HepG2 (cell line): Measurements from ENCODE around the gene KNG1. TPM values are rescaled to one million over a fixed set of nuclear protein-coding genes. Genes with fewer than 3 reads are reported as not detected.

Experiments used
- ARID2 ChIP-seq: sonication (generic); formaldehyde crosslinking; IDR thresholded peaks from 2 replicates; pipeline ENCODE4 v1.8.1; 2022; ENCODE audit warnings: mild to moderate bottlenecking, missing genetic modification reagents, borderline replicate concordance
- DNMT1 ChIP-seq: sonication (generic); formaldehyde crosslinking; IDR thresholded peaks from 2 replicates; pipeline ENCODE4 v1.5.1; 2020; ENCODE audit warnings: mild to moderate bottlenecking, missing genetic modification reagents
- FOXP4 ChIP-seq: sonication (generic); formaldehyde crosslinking; IDR thresholded peaks from 2 replicates; pipeline ENCODE4 v1.4.0; 2020; ENCODE audit warnings: missing genetic modification reagents
- GABPB1 ChIP-seq: IDR thresholded peaks from 2 replicates; pipeline ENCODE4 v1.6.1; 2016; ENCODE audit warnings: mild to moderate bottlenecking, missing genetic modification reagents, moderate library complexity, missing compliant biosample characterization
- GZF1 ChIP-seq: sonication (generic); formaldehyde crosslinking; IDR thresholded peaks from 2 replicates; pipeline ENCODE4 v1.5.1; 2020; ENCODE audit warnings: mild to moderate bottlenecking, missing genetic modification reagents
- KLF16 ChIP-seq, 2 experiments: sonication (generic) in 1 of 2; formaldehyde crosslinking in 1 of 2; IDR thresholded peaks; 2 replicates each; pipeline versions ENCODE4 v1.6.1 to v1.8.0; 2016 to 2023; ENCODE audit warnings: missing genetic modification reagents in 2 of 2, missing compliant biosample characterization in 1 of 2
- MIXL1 ChIP-seq: IDR thresholded peaks from 2 replicates; pipeline ENCODE4 v1.6.1; 2016
- PLSCR1 ChIP-seq: sonication (generic); formaldehyde crosslinking; IDR thresholded peaks from 2 replicates; pipeline ENCODE4 v1.5.0; 2020; ENCODE audit warnings: missing genetic modification reagents, mild to moderate bottlenecking, borderline replicate concordance
- STAT6 ChIP-seq: sonication (generic); formaldehyde crosslinking; IDR thresholded peaks from 2 replicates; pipeline ENCODE4 v1.4.0; 2020; ENCODE audit warnings: missing genetic modification reagents, mild to moderate bottlenecking, borderline replicate concordance
- TBX3 ChIP-seq: fragments of 450-650 bp; IDR thresholded peaks from 2 replicates; pipeline ENCODE4 v1.6.1; 2017; ENCODE audit warnings: antibody characterized with exemption, mild to moderate bottlenecking, inconsistent platforms, borderline replicate concordance
- U2AF2 ChIP-seq: fragments of 200-400 bp; formaldehyde crosslinking; IDR thresholded peaks from 2 replicates; pipeline ENCODE4 v1.6.1; 2017; ENCODE audit warnings: low read depth, mild to moderate bottlenecking, low read length
- ZBTB1 ChIP-seq: sonication (generic); formaldehyde crosslinking; IDR thresholded peaks from 2 replicates; pipeline ENCODE4 v1.4.0; 2020; ENCODE audit warnings: missing genetic modification reagents, borderline replicate concordance
- ZBTB33 ChIP-seq: sonication (generic); formaldehyde crosslinking; IDR thresholded peaks from 2 replicates; pipeline ENCODE4 v1.4.0; 2020; ENCODE audit warnings: missing genetic modification reagents
- ZMAT5 ChIP-seq: sonication (generic); formaldehyde crosslinking; IDR thresholded peaks from 2 replicates; pipeline ENCODE4 v1.5.0; 2020; ENCODE audit warnings: mild to moderate bottlenecking, low read depth, missing genetic modification reagents, borderline replicate concordance
- ZNF224 ChIP-seq: sonication (generic); formaldehyde crosslinking; IDR thresholded peaks from 2 replicates; pipeline ENCODE4 v1.5.0; 2020; ENCODE audit warnings: mild to moderate bottlenecking, missing genetic modification reagents
- ZNF33B ChIP-seq: sonication (generic); formaldehyde crosslinking; IDR thresholded peaks from 2 replicates; pipeline ENCODE4 v1.5.1; 2020; ENCODE audit warnings: mild to moderate bottlenecking, missing genetic modification reagents
- ZNF367 ChIP-seq: sonication (generic); formaldehyde crosslinking; IDR thresholded peaks from 2 replicates; pipeline ENCODE4 v1.4.0; 2020; ENCODE audit warnings: missing genetic modification reagents, borderline replicate concordance
- ZNF496 ChIP-seq: sonication (generic); formaldehyde crosslinking; IDR thresholded peaks from 2 replicates; pipeline ENCODE4 v1.8.1; 2023; ENCODE audit warnings: mild to moderate bottlenecking, moderate library complexity, missing genetic modification reagents; ENCODE audit not compliant: insufficient replicate concordance
- ZNF616 ChIP-seq: sonication (generic); formaldehyde crosslinking; IDR thresholded peaks from 2 replicates; pipeline ENCODE4 v1.5.0; 2020; ENCODE audit warnings: low read depth, mild to moderate bottlenecking, missing genetic modification reagents
- ZNF660 ChIP-seq: sonication (generic); formaldehyde crosslinking; IDR thresholded peaks from 2 replicates; pipeline ENCODE4 v1.5.1; 2020; ENCODE audit warnings: mild to moderate bottlenecking, low read depth, missing genetic modification reagents, borderline replicate concordance
- ZNF879 ChIP-seq: sonication (generic); formaldehyde crosslinking; IDR thresholded peaks from 2 replicates; pipeline ENCODE4 v1.8.1; 2023; ENCODE audit warnings: missing genetic modification reagents
- ZSCAN9 ChIP-seq: IDR thresholded peaks from 2 replicates; pipeline ENCODE4 v1.6.1; 2016; ENCODE audit warnings: borderline replicate concordance
- polyA plus RNA-seq, 8 experiments: library from polyadenylated mRNA; depleted of rRNA in 3 of 8; stranded (reverse) in 7 of 8; unstranded in 1 of 8; fragments of >200 nt; fragmentation: Illumina TruSeq in 4 of 8; extraction: Trizol in 4 of 8; gene quantifications; 2 replicates each; pipeline versions ENCODE4 v1.2.1 to v1.2.3, GENCODE V29; 2011 to 2016; ENCODE audit warnings: low read depth in 4 of 8, missing spikeins in 1 of 8, mixed read lengths in 1 of 8; ENCODE audit not compliant: insufficient read depth in 1 of 8
- total RNA-seq, 5 experiments: library from RNA; depleted of rRNA; stranded (reverse); fragments of >200 nt; fragmentation: Illumina TruSeq; extraction: Trizol; gene quantifications; 2 replicates each; pipeline ENCODE4 v1.2.3, GENCODE V29; 2016; ENCODE audit warnings: low read depth in 1 of 5

The KNG1 gene
- total and polyA plus RNA-seq, 2 of the 13 experiments (the other 11 are each of a cell fraction or from before 2014, with no cell fraction given), result 6.5 to 7.0 TPM

GRCh38 chr3:186783731-186784515 is 66.8 kb downstream of the KNG1 start (continued):
- TF ChIP-seq PLSCR1 (CRISPR knock-in tag) (peak; percentile 81; the same call in 1 of the 2 replicates), STAT6 (no peak), ZSCAN9 (CRISPR knock-in tag) (no peak), ZBTB1 (CRISPR knock-in tag) (no peak), TBX3 (no peak), ZBTB33 (CRISPR knock-in tag) (no peak), ZNF496 (CRISPR knock-in tag) (no peak), ZNF660 (CRISPR knock-in tag) (no peak), GZF1 (peak; percentile 28; the same call in 1 of the 2 replicates), ZNF224 (CRISPR knock-in tag) (0 out of 2 replicates have a peak, but pooled peaks have one; percentile 14), U2AF2 (no peak), GABPB1 (CRISPR knock-in tag) (peak; percentile 69), ZMAT5 (CRISPR knock-in tag) (no peak), ZNF616 (CRISPR knock-in tag) (peak; percentile 44; the same call in 1 of the 2 replicates), KLF16 (CRISPR knock-in tag; IDR thresholded peaks at IDR 0.05) (no peak), DNMT1 (no peak), FOXP4 (CRISPR knock-in tag) (no peak), ZNF879 (CRISPR knock-in tag) (no peak), ARID2 (peak; percentile 74; the same call in 1 of the 2 replicates), ZNF33B (CRISPR knock-in tag) (no peak), MIXL1 (CRISPR knock-in tag) (no peak), ZNF367 (CRISPR knock-in tag) (no peak; the same call in 1 of the 2 replicates)
